GM13977 (cell line): ENCODE measurements around the gene GPR89A.
"Not testable (repeated sequence)": the region's sequence is repeated elsewhere in the genome, so short reads cannot be mapped to it uniquely, and the experiment has no call there.

ENCODE experiments used
- DNase-seq: peaks from one replicate; pipeline ENCODE4 v3.0.0; 2012; ENCODE audit warnings: low spot score
- CTCF ChIP-seq: IDR thresholded peaks from 2 replicates; pipeline ENCODE4 v1.5.1; 2012; ENCODE audit warnings: mild to moderate bottlenecking, control low read depth; ENCODE audit not compliant: insufficient read depth; ENCODE audit errors: extremely low read depth, missing control alignments
- in situ Hi-C: fragments of 300-500 bp; cut with MboI; formaldehyde crosslinking; loops from one replicate; pipeline ENCODE4 v1.12.0; 2022; ENCODE audit warnings: low sequenced_read_pairs, low pct_unique_long_range_greater_than_20kb, mixed read lengths, inconsistent platforms; ENCODE audit not compliant: unreplicated experiment

The GPR89A gene

GRCh38 chr1:145607833-145608733, at the start of gene GPR89A:
GPR89A (plus strand) TSS chr1:145607988; CDS start chr1:145608134, 146 bp downstream.
- peak; percentile 80 for DNase-seq
- in situ Hi-C loops, result not testable (repeated sequence)

GRCh38 chr1:145586820-145587219, 21.0 kb upstream of the GPR89A start:
- in situ Hi-C loops, result loop anchor here (25.0 kb wide), 1 partner anchor 150 kb away; no protein-coding TSS in a partner anchor
- DNase-seq, result not testable (repeated sequence)

- DNase-seq, result not testable (repeated sequence)
- peak; percentile 22 for TF ChIP-seq CTCF
- in situ Hi-C loops, result loop anchor here (25.0 kb wide), 1 partner anchor 146 kb away; no protein-coding TSS in a partner anchor
Observed at GRCh38 chr1:145590806-145591205, 17.0 kb upstream of the GPR89A start.

GRCh38 chr1:145592347-145592746, 15.4 kb upstream of the GPR89A start:
- in situ Hi-C loops, result loop anchor here (25.0 kb wide), 1 partner anchor 145 kb away; no protein-coding TSS in a partner anchor

GRCh38 chr1:145595421-145595820, 12.4 kb upstream of the GPR89A start:
- in situ Hi-C loops, result loop anchor here (25.0 kb wide), 1 partner anchor 142 kb away; no protein-coding TSS in a partner anchor
- not testable (repeated sequence) for DNase-seq

More at GRCh38 chr1:145592347-145592746, 15.4 kb upstream of the GPR89A start:
- not testable (repeated sequence) for DNase-seq

- DNase-seq, result not testable (repeated sequence)
- in situ Hi-C loops, result loop anchor here (25.0 kb wide), 1 partner anchor 141 kb away; no protein-coding TSS in a partner anchor
Observed at GRCh38 chr1:145596236-145596635, 11.6 kb upstream of the GPR89A start.

- not testable (repeated sequence) for DNase-seq
- in situ Hi-C loops, result loop anchor here (25.0 kb wide), 1 partner anchor 138 kb away; no protein-coding TSS in a partner anchor
Observed at GRCh38 chr1:145599426-145599825, 8.4 kb upstream of the GPR89A start.

- no peak for DNase-seq
- TF ChIP-seq CTCF, result no peak
- in situ Hi-C loops, result no loop called here
Observed at GRCh38 chr1:145601593-145601992, 6.2 kb upstream of the GPR89A start.

- DNase-seq, in situ Hi-C loops: not testable (repeated sequence)
Observed at GRCh38 chr1:145606840-145607239, 948 bp upstream of the GPR89A start.

- in situ Hi-C loops, DNase-seq: not testable (repeated sequence)
Observed at GRCh38 chr1:145607289-145607688, 499 bp upstream of the GPR89A start.

GRCh38 chr1:145610744-145611143, 3.0 kb downstream of the GPR89A start:
- DNase-seq, in situ Hi-C loops: not testable (repeated sequence)

- in situ Hi-C loops, DNase-seq: not testable (repeated sequence)
Observed at GRCh38 chr1:145620073-145620472, 12.3 kb downstream of the GPR89A start.

- DNase-seq, in situ Hi-C loops: not testable (repeated sequence)
Observed at GRCh38 chr1:145622177-145622576, 14.4 kb downstream of the GPR89A start.

- DNase-seq, in situ Hi-C loops: not testable (repeated sequence)
Observed at GRCh38 chr1:145636237-145636636, 28.4 kb downstream of the GPR89A start.

GRCh38 chr1:145641886-145642285, 34.1 kb downstream of the GPR89A start:
- in situ Hi-C loops, DNase-seq: not testable (repeated sequence)

GRCh38 chr1:145643990-145644389, 36.2 kb downstream of the GPR89A start:
- DNase-seq, in situ Hi-C loops: not testable (repeated sequence)
